Suprapubic skin (tissue), 3 donors: ENCODE measurements around the gene TMEM145.

ENCODE experiments used
- POLR2A ChIP-seq, 2 donors: fragments of 450-650 bp; IDR thresholded peaks; one replicate each; pipeline ENCODE4 v1.6.1; 2017; ENCODE audit warnings: antibody characterized with exemption in 2 of 2, mild to moderate bottlenecking in 2 of 2, moderate library complexity in 2 of 2
- TF ChIP-seq, protein P1 (sequence below), 2 donors: fragments of 200-600 bp in 1 of 2; fragments of 450-650 bp in 1 of 2; sonication (generic) in 1 of 2; IDR thresholded peaks; one replicate each; pipeline ENCODE4 v1.5.1; 2016 to 2019; ENCODE audit warnings: antibody characterized with exemption in 2 of 2, mild to moderate bottlenecking in 1 of 2, moderate library complexity in 1 of 2

GRCh38 chr19:42271861-42272534, 41.1 kb upstream of the TMEM145 start:
- TF ChIP-seq, protein P1, sequence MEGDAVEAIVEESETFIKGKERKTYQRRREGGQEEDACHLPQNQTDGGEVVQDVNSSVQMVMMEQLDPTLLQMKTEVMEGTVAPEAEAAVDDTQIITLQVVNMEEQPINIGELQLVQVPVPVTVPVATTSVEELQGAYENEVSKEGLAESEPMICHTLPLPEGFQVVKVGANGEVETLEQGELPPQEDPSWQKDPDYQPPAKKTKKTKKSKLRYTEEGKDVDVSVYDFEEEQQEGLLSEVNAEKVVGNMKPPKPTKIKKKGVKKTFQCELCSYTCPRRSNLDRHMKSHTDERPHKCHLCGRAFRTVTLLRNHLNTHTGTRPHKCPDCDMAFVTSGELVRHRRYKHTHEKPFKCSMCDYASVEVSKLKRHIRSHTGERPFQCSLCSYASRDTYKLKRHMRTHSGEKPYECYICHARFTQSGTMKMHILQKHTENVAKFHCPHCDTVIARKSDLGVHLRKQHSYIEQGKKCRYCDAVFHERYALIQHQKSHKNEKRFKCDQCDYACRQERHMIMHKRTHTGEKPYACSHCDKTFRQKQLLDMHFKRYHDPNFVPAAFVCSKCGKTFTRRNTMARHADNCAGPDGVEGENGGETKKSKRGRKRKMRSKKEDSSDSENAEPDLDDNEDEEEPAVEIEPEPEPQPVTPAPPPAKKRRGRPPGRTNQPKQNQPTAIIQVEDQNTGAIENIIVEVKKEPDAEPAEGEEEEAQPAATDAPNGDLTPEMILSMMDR (IDR thresholded peaks at IDR 0.05) = no peak
- TF ChIP-seq POLR2A (IDR thresholded peaks at IDR 0.05) = no peak
